ENCODE results near the gene YEATS4.

DNA sequence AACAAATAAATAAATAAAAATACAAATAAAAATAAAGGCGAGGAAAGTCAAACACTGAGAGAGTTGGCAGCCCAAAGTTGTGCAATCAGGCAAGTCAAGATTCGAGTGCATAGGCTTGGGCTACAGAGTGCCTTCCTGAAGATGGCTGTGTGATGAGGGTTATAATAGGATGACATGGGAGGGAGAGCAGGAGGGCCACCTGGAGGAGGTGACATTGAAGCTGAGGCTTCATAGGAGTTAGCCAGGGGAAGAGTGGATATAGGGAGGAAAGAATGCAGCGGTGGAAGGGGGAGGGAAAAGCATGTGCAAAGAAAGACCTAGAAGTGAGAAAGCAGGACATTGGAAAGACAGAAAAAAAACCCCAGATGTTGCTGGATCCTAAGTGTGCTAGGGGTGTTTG, 53.1 kb downstream of the YEATS4 start:
- TF ChIP-seq, protein P1, sequence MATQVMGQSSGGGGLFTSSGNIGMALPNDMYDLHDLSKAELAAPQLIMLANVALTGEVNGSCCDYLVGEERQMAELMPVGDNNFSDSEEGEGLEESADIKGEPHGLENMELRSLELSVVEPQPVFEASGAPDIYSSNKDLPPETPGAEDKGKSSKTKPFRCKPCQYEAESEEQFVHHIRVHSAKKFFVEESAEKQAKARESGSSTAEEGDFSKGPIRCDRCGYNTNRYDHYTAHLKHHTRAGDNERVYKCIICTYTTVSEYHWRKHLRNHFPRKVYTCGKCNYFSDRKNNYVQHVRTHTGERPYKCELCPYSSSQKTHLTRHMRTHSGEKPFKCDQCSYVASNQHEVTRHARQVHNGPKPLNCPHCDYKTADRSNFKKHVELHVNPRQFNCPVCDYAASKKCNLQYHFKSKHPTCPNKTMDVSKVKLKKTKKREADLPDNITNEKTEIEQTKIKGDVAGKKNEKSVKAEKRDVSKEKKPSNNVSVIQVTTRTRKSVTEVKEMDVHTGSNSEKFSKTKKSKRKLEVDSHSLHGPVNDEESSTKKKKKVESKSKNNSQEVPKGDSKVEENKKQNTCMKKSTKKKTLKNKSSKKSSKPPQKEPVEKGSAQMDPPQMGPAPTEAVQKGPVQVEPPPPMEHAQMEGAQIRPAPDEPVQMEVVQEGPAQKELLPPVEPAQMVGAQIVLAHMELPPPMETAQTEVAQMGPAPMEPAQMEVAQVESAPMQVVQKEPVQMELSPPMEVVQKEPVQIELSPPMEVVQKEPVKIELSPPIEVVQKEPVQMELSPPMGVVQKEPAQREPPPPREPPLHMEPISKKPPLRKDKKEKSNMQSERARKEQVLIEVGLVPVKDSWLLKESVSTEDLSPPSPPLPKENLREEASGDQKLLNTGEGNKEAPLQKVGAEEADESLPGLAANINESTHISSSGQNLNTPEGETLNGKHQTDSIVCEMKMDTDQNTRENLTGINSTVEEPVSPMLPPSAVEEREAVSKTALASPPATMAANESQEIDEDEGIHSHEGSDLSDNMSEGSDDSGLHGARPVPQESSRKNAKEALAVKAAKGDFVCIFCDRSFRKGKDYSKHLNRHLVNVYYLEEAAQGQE (IDR thresholded peaks at IDR 0.05; ENCODE audit: insufficient read depth in 1 of 2, low read depth in 2 of 2, low read length in 2 of 2), result no peak
- TF ChIP-seq POLR2AphosphoS5 (IDR thresholded peaks at IDR 0.05; ENCODE audit: low read depth, low read length), result no peak
- TF ChIP-seq TAF1 (IDR thresholded peaks at IDR 0.05; ENCODE audit: borderline replicate concordance, insufficient read depth, low read length), result no peak
